ENCODE data around the gene MINPP1. TPM values are rescaled to one million over a fixed set of nuclear protein-coding genes. Genes with fewer than 3 reads are reported as not detected.

MINPP1 gene
- total and polyA plus RNA-seq, 11 donors, result 4.9 to 10.0 (median 6.7) TPM

DNA sequence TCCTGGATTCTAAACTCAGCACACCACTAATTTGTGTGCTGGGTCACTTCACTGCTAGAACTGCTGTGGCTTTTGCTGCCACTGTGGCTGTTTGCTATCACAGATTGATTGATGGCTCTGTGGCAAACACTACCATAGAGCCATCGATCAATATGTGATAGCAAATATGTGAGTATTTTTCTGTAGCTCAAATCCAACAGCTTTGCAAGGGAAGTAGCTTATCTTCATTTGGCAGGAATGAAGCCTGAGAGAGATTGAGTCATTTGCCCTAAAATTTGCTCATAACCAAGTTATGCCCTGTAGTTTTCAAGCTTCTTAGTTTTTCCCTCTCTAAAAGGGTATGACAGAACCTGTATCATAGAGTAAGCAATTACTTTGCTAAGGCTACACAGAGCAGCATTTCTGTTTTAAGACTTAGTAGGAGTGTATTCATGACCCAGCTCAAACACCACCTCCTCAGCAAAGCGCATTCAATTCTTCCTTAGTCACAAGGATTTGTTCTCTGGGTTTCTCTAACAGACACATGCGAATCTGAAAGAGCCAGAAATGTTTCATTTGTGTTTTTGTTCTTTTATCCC, 43.1 kb downstream of the MINPP1 start:
- Histone ChIP-seq H3K27me3 (no peaks in the 10 kb centered on the region), H3K4me3 (no peak overlapping the region), H3K36me3 (peaks cover 0 to 26% (median 15%) of the 10 kb centered on the region in 9 donors), H3K9me3 (peaks cover 0 to 10% (median 5%) of the 10 kb centered on the region in 12 donors), H3K27ac (peak overlapping the region in 1 of 12 donors; percentile 43), H3K4me1 (peaks cover 0 to 38% (median 4%) of the 10 kb centered on the region in 12 donors)
- DNase-seq (no peak), ATAC-seq (no peak)
- 70 to 83% (median 75%) methylated on average over 3 of the region's 3 CpGs for WGBS, 4 donors
- intact Hi-C loops (cut with DNase I), result loop anchor here in 2 of 10 donors (10.0 kb wide), 2 partner anchors 107 to 117 kb away; partner anchors contain the start of gene PAPSS2 (in 1 of the 2)
- TF ChIP-seq, protein P1, sequence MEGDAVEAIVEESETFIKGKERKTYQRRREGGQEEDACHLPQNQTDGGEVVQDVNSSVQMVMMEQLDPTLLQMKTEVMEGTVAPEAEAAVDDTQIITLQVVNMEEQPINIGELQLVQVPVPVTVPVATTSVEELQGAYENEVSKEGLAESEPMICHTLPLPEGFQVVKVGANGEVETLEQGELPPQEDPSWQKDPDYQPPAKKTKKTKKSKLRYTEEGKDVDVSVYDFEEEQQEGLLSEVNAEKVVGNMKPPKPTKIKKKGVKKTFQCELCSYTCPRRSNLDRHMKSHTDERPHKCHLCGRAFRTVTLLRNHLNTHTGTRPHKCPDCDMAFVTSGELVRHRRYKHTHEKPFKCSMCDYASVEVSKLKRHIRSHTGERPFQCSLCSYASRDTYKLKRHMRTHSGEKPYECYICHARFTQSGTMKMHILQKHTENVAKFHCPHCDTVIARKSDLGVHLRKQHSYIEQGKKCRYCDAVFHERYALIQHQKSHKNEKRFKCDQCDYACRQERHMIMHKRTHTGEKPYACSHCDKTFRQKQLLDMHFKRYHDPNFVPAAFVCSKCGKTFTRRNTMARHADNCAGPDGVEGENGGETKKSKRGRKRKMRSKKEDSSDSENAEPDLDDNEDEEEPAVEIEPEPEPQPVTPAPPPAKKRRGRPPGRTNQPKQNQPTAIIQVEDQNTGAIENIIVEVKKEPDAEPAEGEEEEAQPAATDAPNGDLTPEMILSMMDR (IDR thresholded peaks at IDR 0.05), result no peak
- TF ChIP-seq POLR2A (IDR thresholded peaks at IDR 0.05), result no peak

DNA sequence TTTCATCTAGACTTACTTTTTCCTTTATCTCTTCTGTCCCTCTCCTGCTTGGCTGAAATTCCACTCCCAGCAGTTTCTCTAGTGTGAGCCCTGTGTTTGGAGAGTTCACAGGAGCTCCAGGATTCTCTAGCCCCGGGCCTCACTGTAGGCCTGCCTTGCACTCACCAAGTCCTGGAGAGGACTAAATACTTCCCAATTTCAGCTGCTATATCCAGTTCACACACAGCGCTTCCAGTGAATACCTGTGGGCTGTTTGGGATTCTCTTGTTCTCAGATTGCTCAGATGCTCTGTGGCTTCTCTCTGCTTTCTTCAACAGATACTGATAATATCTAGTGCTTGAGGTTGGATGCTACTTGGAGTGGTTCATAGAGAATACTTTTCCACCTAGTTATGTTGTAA, 46.0 kb downstream of the MINPP1 start:
- intact Hi-C loops (cut with DNase I), result no loop called here
- 54 to 72% (median 70%) methylated on average over 2 of the region's 2 CpGs for WGBS, 4 donors

DNA sequence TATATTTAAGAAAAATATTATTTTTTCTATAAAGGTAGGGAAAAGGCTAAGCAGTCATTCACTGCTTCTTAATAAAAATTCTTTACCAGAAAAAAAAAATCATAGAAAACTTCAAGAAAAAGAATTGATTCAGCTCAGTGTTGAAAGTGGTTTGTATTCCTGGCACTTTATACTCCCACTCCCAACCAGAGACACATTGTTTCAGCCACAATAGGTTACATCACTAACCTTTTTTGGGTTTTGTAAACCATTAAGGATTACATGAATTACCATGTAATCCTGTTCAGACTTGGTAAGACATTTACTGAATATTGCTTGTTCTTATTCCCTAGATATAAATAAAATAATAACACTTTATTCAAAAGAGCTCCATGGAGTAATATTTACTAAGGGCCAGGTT, 46.6 kb downstream of the MINPP1 start:
- H3K36me3 ChIP-seq, result peaks cover 0 to 30% (median 14%) of the 10 kb centered on the region in 9 donors
- H3K27me3 ChIP-seq, result no peaks in the 10 kb centered on the region
- H3K27ac ChIP-seq, result no peak overlapping the region
- peaks cover 0 to 19% (median 2%) of the 10 kb centered on the region in 12 donors for H3K4me1 ChIP-seq
- no peak for DNase-seq
- H3K9me3 ChIP-seq, result no peaks in the 10 kb centered on the region
- H3K4me3 ChIP-seq, result no peak overlapping the region
- intact Hi-C loops (cut with DNase I), result no loop called here
- ATAC-seq, result no peak
- TF ChIP-seq, protein P1 (IDR thresholded peaks at IDR 0.05), result no peak
- no peak for TF ChIP-seq POLR2A (IDR thresholded peaks at IDR 0.05)

More for the DNA sequence above, 46.0 kb downstream of the MINPP1 start:
- no peak overlapping the region for H3K27ac ChIP-seq
- no peaks in the 10 kb centered on the region for H3K27me3 ChIP-seq
- no peaks in the 10 kb centered on the region for H3K9me3 ChIP-seq
- H3K4me3 ChIP-seq, result no peak overlapping the region
- ATAC-seq (no peak), DNase-seq (no peak)
- H3K4me1 ChIP-seq, result peaks cover 0 to 24% (median 3%) of the 10 kb centered on the region in 12 donors
- TF ChIP-seq, protein P1 (IDR thresholded peaks at IDR 0.05), result no peak
- TF ChIP-seq POLR2A (IDR thresholded peaks at IDR 0.05), result no peak
- peaks cover 0 to 31% (median 14%) of the 10 kb centered on the region in 9 donors for H3K36me3 ChIP-seq

DNA sequence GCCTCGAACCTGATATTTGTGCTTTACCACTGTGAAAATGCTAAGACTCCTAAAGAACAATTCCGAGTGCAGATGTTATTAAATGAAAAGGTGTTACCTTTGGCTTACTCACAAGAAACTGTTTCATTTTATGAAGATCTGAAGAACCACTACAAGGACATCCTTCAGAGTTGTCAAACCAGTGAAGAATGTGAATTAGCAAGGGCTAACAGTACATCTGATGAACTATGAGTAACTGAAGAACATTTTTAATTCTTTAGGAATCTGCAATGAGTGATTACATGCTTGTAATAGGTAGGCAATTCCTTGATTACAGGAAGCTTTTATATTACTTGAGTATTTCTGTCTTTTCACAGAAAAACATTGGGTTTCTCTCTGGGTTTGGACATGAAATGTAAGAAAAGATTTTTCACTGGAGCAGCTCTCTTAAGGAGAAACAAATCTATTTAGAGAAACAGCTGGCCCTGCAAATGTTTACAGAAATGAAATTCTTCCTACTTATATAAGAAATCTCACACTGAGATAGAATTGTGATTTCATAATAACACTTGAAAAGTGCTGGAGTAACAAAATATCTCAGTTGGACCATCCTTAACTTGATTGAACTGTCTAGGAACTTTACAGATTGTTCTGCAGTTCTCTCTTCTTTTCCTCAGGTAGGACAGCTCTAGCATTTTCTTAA, 47.7 kb downstream of the MINPP1 start:
- no peak for TF ChIP-seq POLR2A (IDR thresholded peaks at IDR 0.05)
- TF ChIP-seq, protein P1 (IDR thresholded peaks at IDR 0.05), result no peak
- ATAC-seq (no peak), DNase-seq (no peak)
- Histone ChIP-seq H3K36me3 (peaks cover 0 to 20% (median 14%) of the 10 kb centered on the region in 9 donors), H3K27ac (no peak overlapping the region), H3K4me3 (no peak overlapping the region), H3K9me3 (no peaks in the 10 kb centered on the region), H3K27me3 (no peaks in the 10 kb centered on the region), H3K4me1 (peaks cover 0 to 8% (median 2%) of the 10 kb centered on the region in 12 donors)
- intact Hi-C loops (cut with DNase I), result no loop called here
- 86 to 91% (median 88%) methylated on average over 2 of the region's 2 CpGs for WGBS, 4 donors

Data from heart left ventricle (tissue), 16 donors.